IPS-20b (cell line): ENCODE results near the gene NAV3.

ENCODE experiments used
- H3K27ac ChIP-seq: one replicate; pipeline ENCODE4 v1.5.1; 2013; ENCODE audit warnings: low read length
- H3K27me3 ChIP-seq: 2 replicates; pipeline ENCODE4 v1.6.1; 2013; ENCODE audit warnings: mild to moderate bottlenecking, low read length, inconsistent platforms; ENCODE audit not compliant: insufficient read depth
- H3K36me3 ChIP-seq: 2 replicates; pipeline ENCODE4 v1.6.1; 2013; ENCODE audit warnings: low read depth, mild to moderate bottlenecking, inconsistent platforms, low read length, moderate library complexity; ENCODE audit not compliant: insufficient read depth
- H3K4me1 ChIP-seq: 2 replicates; pipeline ENCODE4 v1.6.1; 2013; ENCODE audit warnings: mild to moderate bottlenecking, control low read depth, inconsistent platforms, low read length, moderate library complexity; ENCODE audit not compliant: insufficient read depth
- H3K4me3 ChIP-seq: 2 replicates; pipeline ENCODE4 v1.5.1; 2013; ENCODE audit warnings: mild to moderate bottlenecking, low read length, inconsistent platforms
- H3K9ac ChIP-seq: 2 replicates; pipeline ENCODE4 v1.6.1; 2013; ENCODE audit warnings: low read depth, mild to moderate bottlenecking, inconsistent platforms, low read length, moderate library complexity
- H3K9me3 ChIP-seq: 2 replicates; pipeline ENCODE4 v1.6.1; 2013; ENCODE audit warnings: mild to moderate bottlenecking, low read depth, low read length, inconsistent platforms; ENCODE audit not compliant: insufficient read depth

NAV3 gene

GRCh38 chr12:78145398-78145797, 314.7 kb downstream of the NAV3 start:
- Histone ChIP-seq H3K27me3 (no peaks in the 10 kb centered on the region), H3K4me3 (no peak overlapping the region), H3K4me1 (peaks cover 3% of the 10 kb centered on the region), H3K9me3 (no peaks in the 10 kb centered on the region), H3K9ac (no peak overlapping the region), H3K36me3 (no peaks in the 10 kb centered on the region), H3K27ac (no peak overlapping the region)

GRCh38 chr12:78146365-78146772, 315.7 kb downstream of the NAV3 start:
- no peak overlapping the region for H3K4me3 ChIP-seq
- no peaks in the 10 kb centered on the region for H3K9me3 ChIP-seq
- H3K36me3 ChIP-seq: no peaks in the 10 kb centered on the region
- no peaks in the 10 kb centered on the region for H3K27me3 ChIP-seq
- H3K27ac ChIP-seq: no peak overlapping the region
- H3K9ac ChIP-seq: no peak overlapping the region
- H3K4me1 ChIP-seq: peaks cover 3% of the 10 kb centered on the region

- H3K4me1 ChIP-seq: peaks cover 3% of the 10 kb centered on the region
Observed at GRCh38 chr12:78149459-78149858, 318.8 kb downstream of the NAV3 start.

GRCh38 chr12:78155546-78155945, 324.9 kb downstream of the NAV3 start:
- Histone ChIP-seq H3K4me3 (no peak overlapping the region), H3K27ac (no peak overlapping the region), H3K9me3 (no peaks in the 10 kb centered on the region), H3K36me3 (no peaks in the 10 kb centered on the region), H3K4me1 (no peaks in the 10 kb centered on the region), H3K9ac (no peak overlapping the region), H3K27me3 (no peaks in the 10 kb centered on the region)

More at GRCh38 chr12:78149459-78149858, 318.8 kb downstream of the NAV3 start:
- H3K36me3 ChIP-seq: no peaks in the 10 kb centered on the region
- H3K9ac ChIP-seq: no peak overlapping the region
- no peaks in the 10 kb centered on the region for H3K9me3 ChIP-seq
- H3K27ac ChIP-seq: no peak overlapping the region
- no peak overlapping the region for H3K4me3 ChIP-seq
- H3K27me3 ChIP-seq: no peaks in the 10 kb centered on the region

- Histone ChIP-seq H3K27ac (no peak overlapping the region), H3K4me1 (no peaks in the 10 kb centered on the region), H3K9me3 (no peaks in the 10 kb centered on the region), H3K4me3 (no peak overlapping the region), H3K9ac (no peak overlapping the region), H3K36me3 (no peaks in the 10 kb centered on the region), H3K27me3 (no peaks in the 10 kb centered on the region)
Observed at GRCh38 chr12:78156751-78157150, 326.1 kb downstream of the NAV3 start.

- Histone ChIP-seq H3K27ac (no peak overlapping the region), H3K9me3 (no peaks in the 10 kb centered on the region), H3K4me1 (no peaks in the 10 kb centered on the region), H3K36me3 (no peaks in the 10 kb centered on the region), H3K9ac (no peak overlapping the region), H3K27me3 (no peaks in the 10 kb centered on the region), H3K4me3 (no peak overlapping the region)
Observed at GRCh38 chr12:78157199-78157598, 326.5 kb downstream of the NAV3 start.

GRCh38 chr12:78164154-78164553, 333.5 kb downstream of the NAV3 start:
- no peak overlapping the region for H3K27ac ChIP-seq
- no peaks in the 10 kb centered on the region for H3K9me3 ChIP-seq
- H3K4me1 ChIP-seq: no peaks in the 10 kb centered on the region
- H3K27me3 ChIP-seq: no peaks in the 10 kb centered on the region
- no peak overlapping the region for H3K4me3 ChIP-seq
- no peaks in the 10 kb centered on the region for H3K36me3 ChIP-seq
- no peak overlapping the region for H3K9ac ChIP-seq

- Histone ChIP-seq H3K9ac (no peak overlapping the region), H3K27ac (no peak overlapping the region), H3K27me3 (no peaks in the 10 kb centered on the region), H3K4me3 (no peak overlapping the region), H3K9me3 (no peaks in the 10 kb centered on the region), H3K4me1 (no peaks in the 10 kb centered on the region), H3K36me3 (no peaks in the 10 kb centered on the region)
Observed at GRCh38 chr12:78167510-78167909, 336.8 kb downstream of the NAV3 start.

- Histone ChIP-seq H3K27me3 (no peaks in the 10 kb centered on the region), H3K9me3 (no peaks in the 10 kb centered on the region), H3K4me1 (no peaks in the 10 kb centered on the region), H3K27ac (no peak overlapping the region), H3K9ac (no peak overlapping the region), H3K36me3 (no peaks in the 10 kb centered on the region), H3K4me3 (no peak overlapping the region)
Observed at GRCh38 chr12:78171061-78171460, 340.4 kb downstream of the NAV3 start.

- H3K27ac ChIP-seq: no peak overlapping the region
- H3K27me3 ChIP-seq: no peaks in the 10 kb centered on the region
- H3K4me1 ChIP-seq: no peaks in the 10 kb centered on the region
- H3K9ac ChIP-seq: no peak overlapping the region
- H3K9me3 ChIP-seq: no peaks in the 10 kb centered on the region
- no peak overlapping the region for H3K4me3 ChIP-seq
- no peaks in the 10 kb centered on the region for H3K36me3 ChIP-seq
Observed at GRCh38 chr12:78176643-78177042, 345.9 kb downstream of the NAV3 start.

GRCh38 chr12:78177298-78177697, 346.6 kb downstream of the NAV3 start:
- Histone ChIP-seq H3K27ac (no peak overlapping the region), H3K27me3 (no peaks in the 10 kb centered on the region), H3K4me3 (no peak overlapping the region), H3K4me1 (no peaks in the 10 kb centered on the region), H3K9me3 (no peaks in the 10 kb centered on the region), H3K36me3 (no peaks in the 10 kb centered on the region), H3K9ac (no peak overlapping the region)

- Histone ChIP-seq H3K9ac (no peak overlapping the region), H3K9me3 (no peaks in the 10 kb centered on the region), H3K4me3 (no peak overlapping the region), H3K27me3 (no peaks in the 10 kb centered on the region), H3K36me3 (no peaks in the 10 kb centered on the region), H3K4me1 (no peaks in the 10 kb centered on the region), H3K27ac (no peak overlapping the region)
Observed at GRCh38 chr12:78179346-78179745, 348.7 kb downstream of the NAV3 start.
